GM12865 (cell line): ENCODE data around the gene HBA1.
"Not testable (repeated sequence)": the region's sequence is repeated elsewhere in the genome, so short reads cannot be mapped to it uniquely, and the experiment has no call there.

Experiments used
- DNase-seq: peaks from one replicate; pipeline ENCODE4 v3.0.0; 2010; ENCODE audit warnings: low read depth
- H3K4me3 ChIP-seq: 2 replicates; pipeline ENCODE4 v1.5.1; 2011; ENCODE audit warnings: mild to moderate bottlenecking, low read depth, low read length, control low read depth
- TF ChIP-seq, protein P1 (sequence below): IDR thresholded peaks from 2 replicates; pipeline ENCODE4 v1.5.1; 2011; ENCODE audit warnings: low read length, control low read depth, low read depth, inconsistent platforms; ENCODE audit not compliant: insufficient read depth; ENCODE audit errors: missing control alignments

Gene HBA1

DNA sequence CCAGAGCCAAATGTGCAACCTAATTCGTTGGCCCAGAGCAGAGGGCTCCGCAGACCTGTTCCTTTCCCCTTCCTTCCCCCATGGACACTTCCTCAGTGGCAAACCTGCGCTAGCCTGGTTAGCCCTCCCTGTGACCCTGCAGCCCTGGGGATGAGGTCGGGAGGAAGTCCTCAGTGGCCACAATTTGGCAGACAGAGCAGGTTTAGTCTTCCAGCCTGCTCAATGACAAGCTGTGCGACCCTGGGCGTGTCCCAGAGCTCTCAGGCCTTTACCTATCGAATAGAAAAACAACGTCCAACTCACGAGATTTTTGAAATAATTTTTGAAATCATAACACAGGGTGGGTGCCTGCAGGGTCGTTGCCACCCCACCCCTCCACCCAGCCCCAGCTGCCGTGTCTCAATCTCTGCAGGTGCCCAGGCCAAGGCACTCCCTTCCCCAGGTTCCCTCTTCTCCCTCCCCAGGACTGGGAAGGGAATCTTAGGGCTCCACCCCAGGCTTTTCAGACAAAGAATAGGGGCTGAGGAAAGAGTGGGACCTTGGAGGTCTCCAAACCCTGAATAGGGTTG lies 9.3 kb upstream of the HBA1 start:
- H3K4me3 ChIP-seq = no peak overlapping the region
- TF ChIP-seq, protein P1, sequence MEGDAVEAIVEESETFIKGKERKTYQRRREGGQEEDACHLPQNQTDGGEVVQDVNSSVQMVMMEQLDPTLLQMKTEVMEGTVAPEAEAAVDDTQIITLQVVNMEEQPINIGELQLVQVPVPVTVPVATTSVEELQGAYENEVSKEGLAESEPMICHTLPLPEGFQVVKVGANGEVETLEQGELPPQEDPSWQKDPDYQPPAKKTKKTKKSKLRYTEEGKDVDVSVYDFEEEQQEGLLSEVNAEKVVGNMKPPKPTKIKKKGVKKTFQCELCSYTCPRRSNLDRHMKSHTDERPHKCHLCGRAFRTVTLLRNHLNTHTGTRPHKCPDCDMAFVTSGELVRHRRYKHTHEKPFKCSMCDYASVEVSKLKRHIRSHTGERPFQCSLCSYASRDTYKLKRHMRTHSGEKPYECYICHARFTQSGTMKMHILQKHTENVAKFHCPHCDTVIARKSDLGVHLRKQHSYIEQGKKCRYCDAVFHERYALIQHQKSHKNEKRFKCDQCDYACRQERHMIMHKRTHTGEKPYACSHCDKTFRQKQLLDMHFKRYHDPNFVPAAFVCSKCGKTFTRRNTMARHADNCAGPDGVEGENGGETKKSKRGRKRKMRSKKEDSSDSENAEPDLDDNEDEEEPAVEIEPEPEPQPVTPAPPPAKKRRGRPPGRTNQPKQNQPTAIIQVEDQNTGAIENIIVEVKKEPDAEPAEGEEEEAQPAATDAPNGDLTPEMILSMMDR = no peak
- no peak for DNase-seq

DNA sequence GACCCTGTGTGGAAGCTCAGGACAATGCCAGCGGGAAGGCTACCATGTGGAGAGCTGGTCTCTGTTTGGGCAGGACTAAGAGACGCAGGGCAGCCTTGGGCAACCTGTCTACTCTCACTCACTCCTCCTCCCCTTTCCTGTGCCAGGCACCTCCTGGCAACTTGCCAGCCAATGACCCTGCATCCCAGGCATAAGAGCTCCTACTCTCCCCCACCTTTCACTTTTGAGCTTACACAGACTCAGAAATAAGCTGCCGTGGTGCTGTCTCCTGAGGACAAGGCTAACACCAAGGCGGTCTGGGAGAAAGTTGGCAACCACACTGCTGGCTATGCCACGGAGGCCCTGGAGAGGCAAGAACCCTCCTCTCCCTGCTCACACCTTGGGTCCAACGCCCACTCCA lies 8.1 kb upstream of the HBA1 start:
- DNase-seq = no peak
- TF ChIP-seq, protein P1 = no peak
- H3K4me3 ChIP-seq = no peak overlapping the region

DNA sequence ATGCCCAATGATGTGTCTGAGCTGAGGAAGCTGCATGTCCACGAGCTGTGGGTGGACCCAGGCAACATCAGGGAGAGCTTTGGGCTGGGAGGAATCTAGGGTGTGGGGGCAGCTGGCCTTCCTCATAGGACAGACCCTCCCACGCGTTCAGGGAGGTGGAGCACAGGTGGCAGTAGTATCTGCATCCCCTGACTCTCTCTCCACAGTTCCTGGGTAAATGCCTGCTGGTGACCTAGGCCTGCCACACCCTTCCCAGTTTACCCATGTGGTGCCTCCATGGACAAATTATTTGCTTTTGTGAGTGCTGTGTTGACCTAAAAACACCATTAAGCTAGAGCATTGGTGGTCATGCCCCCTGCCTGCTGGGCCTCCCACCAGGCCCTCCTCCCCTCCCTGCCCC lies 7.5 kb upstream of the HBA1 start:
- TF ChIP-seq, protein P1 = no peak
- no peak for DNase-seq
- H3K4me3 ChIP-seq = no peak overlapping the region

DNA sequence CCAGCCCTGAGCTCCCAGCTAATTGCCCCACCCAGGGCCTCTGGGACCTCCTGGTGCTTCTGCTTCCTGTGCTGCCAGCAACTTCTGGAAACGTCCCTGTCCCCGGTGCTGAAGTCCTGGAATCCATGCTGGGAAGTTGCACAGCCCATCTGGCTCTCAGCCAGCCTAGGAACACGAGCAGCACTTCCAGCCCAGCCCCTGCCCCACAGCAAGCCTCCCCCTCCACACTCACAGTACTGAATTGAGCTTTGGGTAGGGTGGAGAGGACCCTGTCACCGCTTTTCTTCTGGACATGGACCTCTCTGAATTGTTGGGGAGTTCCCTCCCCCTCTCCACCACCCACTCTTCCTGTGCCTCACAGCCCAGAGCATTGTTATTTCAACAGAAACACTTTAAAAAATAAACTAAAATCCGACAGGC lies 6.4 kb upstream of the HBA1 start:
- H3K4me3 ChIP-seq, DNase-seq: not testable (repeated sequence)

DNA sequence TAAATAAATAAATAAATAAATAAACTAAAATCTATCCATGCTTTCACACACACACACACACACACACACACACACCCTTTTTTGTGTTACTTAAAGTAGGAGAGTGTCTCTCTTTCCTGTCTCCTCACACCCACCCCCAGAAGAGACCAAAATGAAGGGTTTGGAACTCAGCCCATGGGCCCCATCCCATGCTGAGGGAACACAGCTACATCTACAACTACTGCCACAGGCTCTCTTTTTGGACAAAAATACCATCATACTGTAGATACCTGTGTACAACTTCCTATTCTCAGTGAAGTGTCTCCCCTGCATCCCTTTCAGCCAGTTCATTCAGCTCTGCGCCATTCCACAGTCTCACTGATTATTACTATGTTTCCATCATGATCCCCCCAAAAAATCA lies 5.7 kb upstream of the HBA1 start:
- TF ChIP-seq, protein P1 = no peak
- no peak for DNase-seq
- no peak overlapping the region for H3K4me3 ChIP-seq

DNA sequence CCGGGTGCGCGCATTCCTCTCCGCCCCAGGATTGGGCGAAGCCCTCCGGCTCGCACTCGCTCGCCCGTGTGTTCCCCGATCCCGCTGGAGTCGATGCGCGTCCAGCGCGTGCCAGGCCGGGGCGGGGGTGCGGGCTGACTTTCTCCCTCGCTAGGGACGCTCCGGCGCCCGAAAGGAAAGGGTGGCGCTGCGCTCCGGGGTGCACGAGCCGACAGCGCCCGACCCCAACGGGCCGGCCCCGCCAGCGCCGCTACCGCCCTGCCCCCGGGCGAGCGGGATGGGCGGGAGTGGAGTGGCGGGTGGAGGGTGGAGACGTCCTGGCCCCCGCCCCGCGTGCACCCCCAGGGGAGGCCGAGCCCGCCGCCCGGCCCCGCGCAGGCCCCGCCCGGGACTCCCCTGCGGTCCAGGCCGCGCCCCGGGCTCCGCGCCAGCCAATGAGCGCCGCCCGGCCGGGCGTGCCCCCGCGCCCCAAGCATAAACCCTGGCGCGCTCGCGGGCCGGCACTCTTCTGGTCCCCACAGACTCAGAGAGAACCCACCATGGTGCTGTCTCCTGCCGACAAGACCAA lies 4.0 kb upstream of the HBA1 start, which contains the start of gene HBA2:
Gene HBA2 (plus strand): TSS at position 503 of the 568 bp plus-strand sequence. CDS start 37 bp downstream, at position 540.
- not testable (repeated sequence) for H3K4me3 ChIP-seq

DNA sequence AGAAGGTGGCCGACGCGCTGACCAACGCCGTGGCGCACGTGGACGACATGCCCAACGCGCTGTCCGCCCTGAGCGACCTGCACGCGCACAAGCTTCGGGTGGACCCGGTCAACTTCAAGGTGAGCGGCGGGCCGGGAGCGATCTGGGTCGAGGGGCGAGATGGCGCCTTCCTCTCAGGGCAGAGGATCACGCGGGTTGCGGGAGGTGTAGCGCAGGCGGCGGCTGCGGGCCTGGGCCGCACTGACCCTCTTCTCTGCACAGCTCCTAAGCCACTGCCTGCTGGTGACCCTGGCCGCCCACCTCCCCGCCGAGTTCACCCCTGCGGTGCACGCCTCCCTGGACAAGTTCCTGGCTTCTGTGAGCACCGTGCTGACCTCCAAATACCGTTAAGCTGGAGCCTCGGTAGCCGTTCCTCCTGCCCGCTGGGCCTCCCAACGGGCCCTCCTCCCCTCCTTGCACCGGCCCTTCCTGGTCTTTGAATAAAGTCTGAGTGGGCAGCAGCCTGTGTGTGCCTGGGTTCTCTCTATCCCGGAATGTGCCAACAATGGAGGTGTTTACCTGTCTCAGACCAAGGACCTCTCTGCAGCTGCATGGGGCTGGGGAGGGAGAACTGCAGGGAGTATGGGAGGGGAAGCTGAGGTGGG lies 3.1 kb upstream of the HBA1 start:
- not testable (repeated sequence) for H3K4me3 ChIP-seq, DNase-seq

More for the DNA sequence above, 4.0 kb upstream of the HBA1 start, which contains the start of gene HBA2:
- DNase-seq = not testable (repeated sequence)

DNA sequence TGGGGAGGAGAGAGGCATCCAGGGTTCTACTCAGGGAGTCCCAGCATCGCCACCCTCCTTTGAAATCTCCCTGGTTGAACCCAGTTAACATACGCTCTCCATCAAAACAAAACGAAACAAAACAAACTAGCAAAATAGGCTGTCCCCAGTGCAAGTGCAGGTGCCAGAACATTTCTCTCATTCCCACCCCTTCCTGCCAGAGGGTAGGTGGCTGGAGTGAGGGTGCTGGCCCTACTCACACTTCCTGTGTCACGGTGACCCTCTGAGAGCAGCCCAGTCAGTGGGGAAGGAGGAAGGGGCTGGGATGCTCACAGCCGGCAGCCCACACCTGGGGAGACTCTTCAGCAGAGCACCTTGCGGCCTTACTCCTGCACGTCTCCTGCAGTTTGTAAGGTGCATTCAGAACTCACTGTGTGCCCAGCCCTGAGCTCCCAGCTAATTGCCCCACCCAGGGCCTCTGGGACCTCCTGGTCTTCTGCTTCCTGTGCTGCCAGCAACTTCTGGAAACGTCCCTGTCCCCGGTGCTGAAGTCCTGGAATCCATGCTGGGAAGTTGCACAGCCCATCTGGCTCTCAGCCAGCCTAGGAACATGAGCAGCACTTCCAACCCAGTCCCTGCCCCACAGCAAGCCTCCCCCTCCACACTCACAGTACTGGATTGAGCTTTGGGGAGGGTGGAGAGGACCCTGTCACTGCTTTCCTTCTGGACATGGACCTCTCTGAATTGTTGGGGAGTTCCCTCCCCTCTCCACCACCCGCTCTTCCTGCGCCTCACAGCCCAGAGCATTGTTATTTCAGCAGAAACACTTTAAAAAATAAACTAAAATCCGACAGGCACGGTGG lies 2.3 kb upstream of the HBA1 start:
- DNase-seq, H3K4me3 ChIP-seq: not testable (repeated sequence)
